BLaER1 (cell line): Measurements from ENCODE around the gene HK3.

ENCODE experiments used
- H3K27ac ChIP-seq: shearing (Covaris generic); formaldehyde crosslinking; 2 replicates; pipeline ENCODE4 v1.8.1; 2022
- H3K27me3 ChIP-seq: shearing (Covaris generic); formaldehyde crosslinking; 2 replicates; pipeline ENCODE4 v1.8.1; 2022
- H3K36me3 ChIP-seq: shearing (Covaris generic); formaldehyde crosslinking; 2 replicates; pipeline ENCODE4 v1.8.1; 2022
- H3K4me1 ChIP-seq: shearing (Covaris generic); formaldehyde crosslinking; 2 replicates; pipeline ENCODE4 v1.8.1; 2022
- H3K4me2 ChIP-seq: shearing (Covaris generic); formaldehyde crosslinking; 2 replicates; pipeline ENCODE4 v1.8.1; 2022
- H3K4me3 ChIP-seq: shearing (Covaris generic); formaldehyde crosslinking; 2 replicates; pipeline ENCODE4 v1.8.1; 2022
- H3K9ac ChIP-seq: shearing (Covaris generic); formaldehyde crosslinking; 2 replicates; pipeline ENCODE4 v1.8.1; 2022
- H3K9me3 ChIP-seq: shearing (Covaris generic); formaldehyde crosslinking; 2 replicates; pipeline ENCODE4 v1.8.1; 2022
- H4K20me1 ChIP-seq: shearing (Covaris generic); formaldehyde crosslinking; 2 replicates; pipeline ENCODE4 v1.8.1; 2022
- Cebpa-rat ChIP-seq: shearing (Covaris generic); IDR thresholded peaks from 2 replicates; pipeline ENCODE4 v1.8.1; 2022

HK3 gene

GRCh38 chr5:176851871-176852658 lies 47.1 kb downstream of the HK3 start:
- Histone ChIP-seq H3K36me3 (no peaks in the 10 kb centered on the region), H3K9me3 (no peaks in the 10 kb centered on the region), H3K4me1 (no peaks in the 10 kb centered on the region), H4K20me1 (peaks cover 24% of the 10 kb centered on the region; the same call in 1 of the 2 replicates), H3K27me3 (peaks cover 43% of the 10 kb centered on the region; the same call in 1 of the 2 replicates), H3K27ac (no peak overlapping the region), H3K4me2 (no peak overlapping the region), H3K9ac (no peak overlapping the region), H3K4me3 (no peak overlapping the region)
- no peak for TF ChIP-seq Cebpa-rat

GRCh38 chr5:176851380-176851779 lies 47.8 kb downstream of the HK3 start:
- peaks cover 27% of the 10 kb centered on the region; the same call in 1 of the 2 replicates for H4K20me1 ChIP-seq
- no peaks in the 10 kb centered on the region for H3K4me1 ChIP-seq
- no peak overlapping the region for H3K4me2 ChIP-seq
- no peak overlapping the region for H3K27ac ChIP-seq
- no peak overlapping the region for H3K9ac ChIP-seq
- no peaks in the 10 kb centered on the region for H3K36me3 ChIP-seq
- no peak for TF ChIP-seq Cebpa-rat
- H3K9me3 ChIP-seq, result no peaks in the 10 kb centered on the region
- peaks cover 40% of the 10 kb centered on the region; the same call in 1 of the 2 replicates for H3K27me3 ChIP-seq
- H3K4me3 ChIP-seq, result no peak overlapping the region

GRCh38 chr5:176850371-176851245 lies 48.5 kb downstream of the HK3 start:
- TF ChIP-seq Cebpa-rat, result no peak
- Histone ChIP-seq H3K9me3 (no peaks in the 10 kb centered on the region), H3K4me2 (no peak overlapping the region), H3K27me3 (peaks cover 32% of the 10 kb centered on the region; the same call in 1 of the 2 replicates), H4K20me1 (peaks cover 30% of the 10 kb centered on the region; the same call in 1 of the 2 replicates), H3K4me1 (peaks cover 4% of the 10 kb centered on the region), H3K9ac (no peak overlapping the region), H3K27ac (no peak overlapping the region), H3K4me3 (no peak overlapping the region), H3K36me3 (no peaks in the 10 kb centered on the region)

GRCh38 chr5:176849611-176850227 lies 49.4 kb downstream of the HK3 start:
- Histone ChIP-seq H4K20me1 (peaks cover 30% of the 10 kb centered on the region; the same call in 1 of the 2 replicates), H3K27me3 (peaks cover 23% of the 10 kb centered on the region; the same call in 1 of the 2 replicates), H3K9ac (no peak overlapping the region), H3K36me3 (no peaks in the 10 kb centered on the region), H3K4me1 (peaks cover 13% of the 10 kb centered on the region), H3K4me2 (no peak overlapping the region), H3K27ac (no peak overlapping the region), H3K4me3 (no peak overlapping the region), H3K9me3 (no peaks in the 10 kb centered on the region)
- no peak for TF ChIP-seq Cebpa-rat

DNA sequence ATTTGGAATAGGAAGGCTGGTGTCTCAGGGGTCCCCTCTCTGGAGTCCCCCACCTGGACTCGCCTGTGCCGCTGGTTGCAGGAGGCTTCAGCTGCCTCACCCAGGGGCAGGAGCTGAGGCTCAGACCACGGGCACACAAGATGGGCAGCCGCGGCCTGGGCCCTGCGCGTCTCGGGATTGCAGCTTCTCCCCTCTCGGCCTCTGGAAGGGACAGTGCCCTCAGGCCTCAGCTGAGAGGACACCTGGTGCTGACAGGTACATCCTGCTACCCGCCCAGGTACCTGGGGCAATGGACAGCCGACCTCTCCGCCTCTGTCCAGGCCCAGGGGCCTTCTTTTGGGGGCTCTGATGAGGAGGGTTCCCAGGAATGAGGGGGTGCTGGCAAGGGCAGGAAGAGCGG lies 50.5 kb downstream of the HK3 start:
- H3K4me2 ChIP-seq, result no peak overlapping the region
- no peak overlapping the region for H3K4me3 ChIP-seq
- H3K27ac ChIP-seq, result no peak overlapping the region
- H3K4me1 ChIP-seq, result peaks cover 24% of the 10 kb centered on the region
- no peaks in the 10 kb centered on the region for H3K9me3 ChIP-seq
- no peak overlapping the region for H3K9ac ChIP-seq
- H3K27me3 ChIP-seq, result peaks cover 21% of the 10 kb centered on the region; the same call in 1 of the 2 replicates
- H3K36me3 ChIP-seq, result no peaks in the 10 kb centered on the region
- TF ChIP-seq Cebpa-rat, result no peak
- H4K20me1 ChIP-seq, result peaks cover 39% of the 10 kb centered on the region; the same call in 1 of the 2 replicates

DNA sequence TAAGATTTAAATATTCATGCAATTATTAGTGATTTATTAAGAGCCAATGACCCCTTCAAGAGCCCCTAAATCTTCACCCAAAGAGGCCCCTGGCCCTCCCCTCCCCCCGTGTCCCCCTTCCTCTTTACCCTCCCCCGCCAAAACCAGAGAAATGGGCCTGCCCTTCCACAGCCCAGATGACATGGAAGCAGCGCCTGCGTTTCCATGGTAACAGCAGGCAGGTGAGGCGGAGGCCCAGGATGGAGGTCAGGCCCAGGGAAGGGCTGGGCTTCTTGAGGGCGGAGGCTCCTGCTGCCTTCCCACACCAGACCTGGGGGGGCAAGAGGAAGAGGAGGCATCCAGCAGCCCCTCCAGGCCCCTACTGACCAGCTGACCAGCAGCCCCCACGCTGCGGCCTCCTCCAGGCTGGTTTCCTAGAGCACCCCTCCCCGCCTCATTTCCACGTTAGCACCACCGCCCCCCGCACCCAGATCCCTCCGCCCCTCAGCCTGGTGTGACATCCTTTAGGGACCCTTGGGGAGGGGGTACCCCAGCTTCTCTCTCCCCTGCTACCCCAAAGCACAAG lies 51.3 kb downstream of the HK3 start:
- H3K27me3 ChIP-seq, result peaks cover 16% of the 10 kb centered on the region; the same call in 1 of the 2 replicates
- H3K4me2 ChIP-seq, result no peak overlapping the region
- H3K36me3 ChIP-seq, result no peaks in the 10 kb centered on the region
- H3K27ac ChIP-seq, result no peak overlapping the region
- no peak for TF ChIP-seq Cebpa-rat
- no peak overlapping the region for H3K9ac ChIP-seq
- H3K9me3 ChIP-seq, result no peaks in the 10 kb centered on the region
- H3K4me1 ChIP-seq, result peaks cover 26% of the 10 kb centered on the region
- no peak overlapping the region for H3K4me3 ChIP-seq
- H4K20me1 ChIP-seq, result peaks cover 41% of the 10 kb centered on the region; the same call in 1 of the 2 replicates

GRCh38 chr5:176847148-176847547 lies 52.0 kb downstream of the HK3 start:
- TF ChIP-seq Cebpa-rat, result no peak
- Histone ChIP-seq H3K27me3 (peaks cover 16% of the 10 kb centered on the region; the same call in 1 of the 2 replicates), H4K20me1 (peaks cover 36% of the 10 kb centered on the region; the same call in 1 of the 2 replicates)

DNA sequence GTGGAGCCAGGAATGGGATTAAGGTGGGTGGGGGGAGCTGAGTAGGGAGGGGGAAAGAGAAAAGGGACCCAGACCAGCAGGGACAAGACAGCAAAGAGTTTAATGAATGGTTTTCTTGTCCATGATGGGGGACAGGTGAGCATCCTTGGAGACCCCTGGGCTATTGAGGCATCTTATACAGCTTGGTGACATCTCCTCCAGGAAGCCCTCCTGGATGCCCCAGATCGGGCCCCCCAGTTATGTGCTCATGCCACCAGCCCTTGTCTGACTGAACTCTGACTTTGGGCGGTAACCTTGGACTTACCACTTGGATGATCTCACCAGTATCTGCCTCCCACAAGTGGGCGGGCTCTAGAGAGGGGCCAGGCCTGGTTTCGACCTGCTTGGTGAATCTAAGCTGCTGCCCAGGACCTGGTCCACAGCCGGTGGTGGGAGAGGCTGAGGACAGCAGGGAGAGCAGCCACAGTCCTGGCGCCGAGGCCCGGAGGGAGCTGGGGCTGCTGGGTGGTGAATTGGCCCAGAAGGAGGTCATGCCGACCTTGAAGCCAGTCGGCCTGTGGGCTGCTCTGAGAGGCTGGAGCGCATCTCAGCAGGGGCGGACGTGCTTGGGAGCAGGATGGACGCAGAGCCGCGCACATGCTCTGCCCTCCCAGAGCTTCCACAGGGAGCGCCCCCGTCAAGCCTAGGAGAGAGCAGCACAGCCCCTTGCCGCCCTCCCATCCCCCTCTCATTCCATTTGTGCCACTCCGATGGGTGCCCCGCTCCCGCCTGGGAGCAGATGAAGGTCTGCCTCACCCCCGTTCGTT lies 52.6 kb downstream of the HK3 start:
- peaks cover 16% of the 10 kb centered on the region; the same call in 1 of the 2 replicates for H3K27me3 ChIP-seq

More at GRCh38 chr5:176847148-176847547, 52.0 kb downstream of the HK3 start:
- Histone ChIP-seq H3K4me2 (no peak overlapping the region), H3K4me3 (no peak overlapping the region), H3K36me3 (no peaks in the 10 kb centered on the region), H3K9ac (no peak overlapping the region), H3K9me3 (no peaks in the 10 kb centered on the region), H3K27ac (no peak overlapping the region), H3K4me1 (peaks cover 26% of the 10 kb centered on the region)

More for the DNA sequence above, 52.6 kb downstream of the HK3 start:
- Histone ChIP-seq H3K4me1 (peaks cover 26% of the 10 kb centered on the region), H3K27ac (no peak overlapping the region), H3K4me2 (no peak overlapping the region), H3K9me3 (no peaks in the 10 kb centered on the region), H3K4me3 (no peak overlapping the region), H3K9ac (no peak overlapping the region), H4K20me1 (peaks cover 32% of the 10 kb centered on the region; the same call in 1 of the 2 replicates), H3K36me3 (no peaks in the 10 kb centered on the region)
- no peak for TF ChIP-seq Cebpa-rat
